Tibial artery (tissue), 4 donors: Measurements from ENCODE around the gene ZSCAN10.

ENCODE experiments used
- DNase-seq, 2 donors: peaks; one replicate each; pipeline ENCODE4 v3.0.0-alpha.2; 2019
- H3K27ac ChIP-seq, 2 donors: fragments of 200-600 bp; sonication (generic) in 1 of 2; 1 replicate in 1 of 2; 2 replicates in 1 of 2; pipeline ENCODE4 v1.5.1; 2018 to 2019; ENCODE audit warnings: mild to moderate bottlenecking in 1 of 2
- H3K27me3 ChIP-seq, 2 donors: fragments of 200-600 bp; sonication (generic) in 1 of 2; one replicate each; pipeline versions ENCODE4 v1.5.1 to v1.6.0; 2016 to 2019
- H3K36me3 ChIP-seq, 3 donors: fragments of 200-600 bp; sonication (generic) in 2 of 3; one replicate each; pipeline ENCODE4 v1.5.1; 2016 to 2019; ENCODE audit warnings: mild to moderate bottlenecking in 2 of 3
- H3K4me1 ChIP-seq, 4 donors: fragments of 200-600 bp; sonication (generic) in 2 of 4; 1 replicate in 3 of 4; 2 replicates in 1 of 4; pipeline ENCODE4 v1.5.1; 2016 to 2019
- H3K4me3 ChIP-seq, 2 donors: fragments of 200-600 bp; sonication (generic) in 1 of 2; 1 replicate in 1 of 2; 2 replicates in 1 of 2; pipeline ENCODE4 v1.5.1; 2018 to 2019; ENCODE audit warnings: mild to moderate bottlenecking in 2 of 2
- H3K9me3 ChIP-seq, 3 donors: fragments of 200-600 bp; sonication (generic) in 1 of 3; one replicate each; pipeline ENCODE4 v1.5.1; 2016 to 2019
- intact Hi-C: fragments of 100-400 bp; cut with DNase I; formaldehyde crosslinking; loops from one replicate; pipeline ENCODE4 v1.15.0; 2023; ENCODE audit warnings: low total_unique reads
- TF ChIP-seq, protein P1 (sequence below), 2 experiments: fragments of 200-600 bp in 1 of 2; fragments of 450-650 bp in 1 of 2; IDR thresholded peaks; one replicate each; pipeline ENCODE4 v1.5.1; 2017 to 2019; ENCODE audit warnings: antibody characterized with exemption in 2 of 2, mild to moderate bottlenecking in 1 of 2, moderate library complexity in 1 of 2

The ZSCAN10 gene

DNA sequence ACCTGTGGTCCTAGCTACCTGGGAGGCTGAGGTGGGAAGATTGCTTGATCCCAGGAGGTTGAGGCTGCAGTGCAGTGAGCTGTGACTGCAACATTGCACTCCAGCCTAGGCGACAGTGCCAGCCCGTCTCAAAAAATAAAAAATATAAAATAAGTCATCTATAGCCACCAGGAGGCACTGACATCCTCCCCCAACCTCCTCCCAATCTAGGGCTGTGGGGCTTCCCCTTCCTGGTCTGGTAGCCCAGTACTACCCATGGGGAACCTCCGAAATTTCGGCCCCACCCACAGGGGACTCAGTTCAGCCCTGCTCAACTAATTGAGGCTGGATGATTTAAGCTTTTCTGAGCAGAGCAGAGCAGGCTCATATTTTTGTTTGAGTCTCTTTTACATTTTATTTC is 3.2 kb downstream of the ZSCAN10 start:
- Histone ChIP-seq H3K4me3 (no peak overlapping the region), H3K36me3 (no peaks in the 10 kb centered on the region), H3K27ac (no peak overlapping the region), H3K4me1 (peaks cover 0 to 10% (median 4%) of the 10 kb centered on the region in 4 donors), H3K27me3 (peaks cover 0 to 69% of the 10 kb centered on the region in 2 donors), H3K9me3 (no peaks in the 10 kb centered on the region)
- intact Hi-C loops, result no loop called here
- TF ChIP-seq, protein P1, sequence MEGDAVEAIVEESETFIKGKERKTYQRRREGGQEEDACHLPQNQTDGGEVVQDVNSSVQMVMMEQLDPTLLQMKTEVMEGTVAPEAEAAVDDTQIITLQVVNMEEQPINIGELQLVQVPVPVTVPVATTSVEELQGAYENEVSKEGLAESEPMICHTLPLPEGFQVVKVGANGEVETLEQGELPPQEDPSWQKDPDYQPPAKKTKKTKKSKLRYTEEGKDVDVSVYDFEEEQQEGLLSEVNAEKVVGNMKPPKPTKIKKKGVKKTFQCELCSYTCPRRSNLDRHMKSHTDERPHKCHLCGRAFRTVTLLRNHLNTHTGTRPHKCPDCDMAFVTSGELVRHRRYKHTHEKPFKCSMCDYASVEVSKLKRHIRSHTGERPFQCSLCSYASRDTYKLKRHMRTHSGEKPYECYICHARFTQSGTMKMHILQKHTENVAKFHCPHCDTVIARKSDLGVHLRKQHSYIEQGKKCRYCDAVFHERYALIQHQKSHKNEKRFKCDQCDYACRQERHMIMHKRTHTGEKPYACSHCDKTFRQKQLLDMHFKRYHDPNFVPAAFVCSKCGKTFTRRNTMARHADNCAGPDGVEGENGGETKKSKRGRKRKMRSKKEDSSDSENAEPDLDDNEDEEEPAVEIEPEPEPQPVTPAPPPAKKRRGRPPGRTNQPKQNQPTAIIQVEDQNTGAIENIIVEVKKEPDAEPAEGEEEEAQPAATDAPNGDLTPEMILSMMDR (IDR thresholded peaks at IDR 0.05), result no peak
- no peak for DNase-seq

DNA sequence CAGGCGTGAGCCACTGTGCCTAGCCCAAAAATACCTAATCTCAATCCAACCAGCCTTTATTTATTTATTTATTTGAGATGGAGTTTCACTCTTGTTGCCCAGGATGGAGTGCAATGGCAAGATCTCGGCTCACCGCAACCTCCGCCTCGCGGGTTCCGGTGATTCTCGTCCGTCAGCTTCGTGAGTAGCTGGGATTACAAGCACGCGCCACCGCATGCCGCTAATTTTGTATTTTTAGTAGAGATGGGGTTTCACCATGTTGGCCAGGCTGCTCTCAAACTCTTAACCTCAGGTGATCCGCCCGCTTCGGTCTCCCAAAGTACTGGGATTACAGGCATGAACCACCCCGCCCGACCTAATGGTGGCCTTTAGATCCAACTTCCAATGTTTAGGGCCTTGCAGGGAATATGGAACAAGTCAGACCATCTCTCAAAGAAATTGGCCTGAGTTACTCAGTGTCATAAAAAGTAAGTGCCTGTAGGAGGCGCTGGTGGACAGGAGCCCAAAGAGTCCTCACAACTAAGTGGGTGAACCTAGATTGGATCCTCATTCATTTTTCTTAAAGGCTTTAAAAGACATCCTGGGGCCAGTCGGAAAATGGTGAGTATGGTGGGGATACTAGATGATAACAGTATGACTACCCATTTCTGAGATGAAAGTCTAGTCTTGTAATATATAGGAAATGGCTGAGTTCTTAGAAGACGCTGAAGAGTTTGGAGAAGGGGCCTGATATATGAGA is 4.6 kb downstream of the ZSCAN10 start:
- Histone ChIP-seq H3K4me3 (no peak overlapping the region), H3K4me1 (peaks cover 0 to 2% (median 0%) of the 10 kb centered on the region in 4 donors), H3K36me3 (no peaks in the 10 kb centered on the region), H3K27me3 (peaks cover 0 to 69% of the 10 kb centered on the region in 2 donors), H3K9me3 (no peaks in the 10 kb centered on the region), H3K27ac (no peak overlapping the region)
- TF ChIP-seq, protein P1 (IDR thresholded peaks at IDR 0.05), result no peak
- no peak for DNase-seq
- intact Hi-C loops, result no loop called here

DNA sequence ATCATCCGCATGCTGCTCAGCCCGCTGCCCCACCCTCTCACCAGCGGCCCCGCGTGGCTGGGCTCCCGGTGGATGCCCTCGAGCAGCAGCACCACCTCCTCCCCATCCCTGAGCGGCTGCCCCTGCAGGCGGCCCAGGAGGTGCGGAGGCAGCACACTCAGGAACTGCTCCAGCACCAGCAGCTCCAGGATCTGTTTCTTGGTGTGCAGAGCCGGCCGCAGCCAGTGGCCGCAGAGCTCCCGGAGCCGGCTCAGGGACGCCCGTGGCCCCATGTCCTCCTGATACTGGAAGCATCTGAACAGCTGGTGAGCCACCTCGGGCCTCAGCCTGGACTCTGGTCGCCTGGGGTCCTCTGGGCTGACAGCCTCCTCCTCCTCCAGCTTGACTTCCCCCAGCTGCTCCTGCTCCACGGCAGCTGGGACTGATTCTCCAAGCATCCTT is 6.6 kb downstream of the ZSCAN10 start:
- no peak for DNase-seq
- intact Hi-C loops, result no loop called here
- TF ChIP-seq, protein P1 (IDR thresholded peaks at IDR 0.05), result no peak
- Histone ChIP-seq H3K27me3 (peaks cover 0 to 76% of the 10 kb centered on the region in 2 donors), H3K4me1 (no peaks in the 10 kb centered on the region), H3K4me3 (no peak overlapping the region), H3K27ac (no peak overlapping the region), H3K36me3 (no peaks in the 10 kb centered on the region), H3K9me3 (no peaks in the 10 kb centered on the region)

DNA sequence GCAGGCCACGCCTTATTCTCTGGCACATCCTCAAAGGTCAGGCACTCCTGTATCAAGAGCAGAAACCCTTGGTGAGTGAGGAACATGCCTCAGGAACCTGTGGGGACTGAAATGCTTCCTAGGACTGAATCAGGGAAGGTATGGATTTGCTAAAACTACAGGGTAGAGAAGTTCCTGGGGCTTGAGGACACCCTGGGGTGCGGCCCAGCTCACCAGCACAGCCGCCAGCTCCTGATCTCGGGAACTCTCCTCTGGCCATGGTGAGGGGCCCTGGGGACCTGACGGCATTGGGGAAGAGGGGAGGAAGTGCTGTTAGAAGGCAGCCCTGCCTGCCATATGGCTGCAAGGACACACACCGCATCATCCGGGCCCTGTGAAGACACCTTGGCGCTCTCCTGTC is 7.5 kb downstream of the ZSCAN10 start:
- no peak overlapping the region for H3K27ac ChIP-seq
- no peaks in the 10 kb centered on the region for H3K36me3 ChIP-seq
- H3K9me3 ChIP-seq, result no peaks in the 10 kb centered on the region
- DNase-seq, result no peak
- H3K4me3 ChIP-seq, result no peak overlapping the region
- H3K4me1 ChIP-seq, result no peaks in the 10 kb centered on the region
- peaks cover 0 to 80% of the 10 kb centered on the region in 2 donors for H3K27me3 ChIP-seq
- TF ChIP-seq, protein P1 (IDR thresholded peaks at IDR 0.05), result no peak
- intact Hi-C loops, result no loop called here

DNA sequence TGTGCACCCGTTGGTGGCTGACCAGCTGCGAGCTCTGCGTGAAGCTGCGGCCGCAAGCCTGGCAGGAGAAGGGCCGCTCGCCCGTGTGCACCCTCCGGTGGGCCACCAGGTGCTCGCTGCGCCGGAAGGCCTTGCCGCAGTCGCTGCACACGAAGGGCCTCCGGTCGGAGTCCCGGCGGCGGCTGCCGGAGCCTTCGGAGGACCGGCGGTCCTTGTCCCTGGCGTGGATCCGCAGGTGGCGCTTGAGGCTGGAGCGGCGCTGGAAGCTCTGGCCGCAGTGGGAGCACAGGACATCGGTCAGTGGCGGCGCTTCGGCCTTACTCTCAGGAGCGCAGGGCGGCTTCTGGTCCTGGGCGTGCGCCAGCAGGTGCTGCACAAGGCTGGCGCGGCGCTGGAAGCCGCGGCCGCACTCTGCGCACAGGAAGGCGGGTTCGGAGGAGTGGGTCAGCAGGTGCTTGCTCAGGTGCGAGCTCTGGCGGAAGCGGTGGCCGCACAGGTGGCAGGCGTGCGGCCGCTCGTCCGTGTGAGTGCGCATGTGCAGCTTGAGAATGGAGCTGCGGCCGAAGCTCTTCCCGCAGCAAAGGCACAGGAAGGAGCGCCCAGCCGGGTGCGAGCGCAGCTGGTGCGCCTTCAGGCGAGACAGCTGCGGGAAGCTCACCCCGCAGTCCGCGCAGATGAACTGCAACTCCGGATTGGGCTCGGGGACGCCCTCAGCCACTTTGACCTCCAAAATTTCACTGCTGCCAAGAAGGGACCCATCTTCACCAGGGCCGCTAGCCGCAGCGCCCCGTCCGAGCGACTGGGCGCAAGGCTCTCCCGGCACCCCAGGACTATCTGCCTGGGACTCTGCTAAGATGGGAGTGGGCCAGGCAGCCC is 9.1 kb downstream of the ZSCAN10 start:
- H3K4me1 ChIP-seq, result no peaks in the 10 kb centered on the region
- DNase-seq, result no peak
- no peak overlapping the region for H3K4me3 ChIP-seq
- no peak overlapping the region for H3K27ac ChIP-seq
- H3K9me3 ChIP-seq, result no peaks in the 10 kb centered on the region
- H3K27me3 ChIP-seq, result peaks cover 0 to 78% of the 10 kb centered on the region in 2 donors
- H3K36me3 ChIP-seq, result no peaks in the 10 kb centered on the region
- intact Hi-C loops, result no loop called here
- TF ChIP-seq, protein P1 (IDR thresholded peaks at IDR 0.05), result no peak
